HepG2 (cell line): Measurements from ENCODE around the gene MRPS34. TPM values are rescaled to one million over a fixed set of nuclear protein-coding genes. Genes with fewer than 3 reads are reported as not detected.

Experiments used
- ATAC-seq: fragments of 200-7000 bp; cut with Tn5 transposase; 3 replicates; pipeline ENCODE4 v1.9.1; 2020; ENCODE audit warnings: mild to moderate bottlenecking, moderate library complexity
- BruUV-seq: library from RNA; stranded (reverse); fragments of 400-500 nt; replicated peaks from 2 replicates; lab custom pipeline; 2021; lab: Mats Ljungman, UMichigan
- CTCF ChIA-PET: fragments of 300-600 bp; formaldehyde crosslinking; extraction: SDS; loops from one replicate; lab custom pipeline; 2021; ENCODE audit warnings: low total read pairs, inconsistent platforms, low intra/inter-chr PET ratio; lab: Yijun Ruan, JAX
- POLR2A ChIA-PET: fragments of 350-600 bp; sonication (Branson Sonifier 250); formaldehyde crosslinking; loops from one replicate; lab custom pipeline; 2020; ENCODE audit warnings: antibody characterized with exemption, inconsistent platforms; lab: Yijun Ruan, JAX
- DNase-seq: peaks from one replicate; pipeline ENCODE4 v3.0.0-alpha.2; 2015; ENCODE audit warnings: low spot score
- FAIRE-seq: peaks from 3 replicates; lab custom pipeline; 2011; peaks lifted over from hg19 to GRCh38; lab: Jason Lieb, UNC
- H2AFZ ChIP-seq: one replicate; pipeline ENCODE4 v1.6.1; 2011; ENCODE audit warnings: low read length, inconsistent platforms
- H3K27ac ChIP-seq: fragments of 300-600 bp; 3 replicates; pipeline ENCODE4 v1.8.0; 2011; ENCODE audit warnings: mixed run types, mild to moderate bottlenecking, mixed read lengths, low read length, inconsistent platforms; ENCODE audit not compliant: insufficient read depth; ENCODE audit errors: extremely low read length
- H3K27me3 ChIP-seq, 2 experiments: fragments of 200-600 bp in 1 of 2; 2 replicates in 1 of 2; 3 replicates in 1 of 2; pipeline versions ENCODE4 v1.6.0 to v1.8.0; 2011; ENCODE audit warnings: low read length in 2 of 2, mild to moderate bottlenecking in 2 of 2, moderate library complexity in 2 of 2, inconsistent platforms in 1 of 2; ENCODE audit not compliant: insufficient read depth in 2 of 2, control insufficient read depth in 1 of 2
- H3K36me3 ChIP-seq, 2 experiments: fragments of 200-600 bp in 1 of 2; replicated peaks in 1 of 2; 2 replicates in 1 of 2; 3 replicates in 1 of 2; pipeline versions ENCODE4 v1.5.1 to v1.8.0; 2011; ENCODE audit warnings: low read length in 2 of 2, inconsistent platforms in 1 of 2; ENCODE audit not compliant: insufficient read depth in 2 of 2, control insufficient read depth in 1 of 2
- H3K4me1 ChIP-seq: 2 replicates; pipeline ENCODE4 v1.5.1; 2012; ENCODE audit warnings: low read length, inconsistent platforms; ENCODE audit not compliant: insufficient read depth
- H3K4me2 ChIP-seq: 2 replicates; pipeline ENCODE4 v1.6.0; 2011; ENCODE audit warnings: low read depth, low read length, inconsistent platforms
- H3K4me3 ChIP-seq, 3 experiments: fragments of 200-600 bp in 1 of 3; sonication (generic), shearing (Covaris generic) in 1 of 3; replicated peaks in 1 of 3; 2 replicates each; pipeline ENCODE4 v1.5.1; 2011 to 2016; ENCODE audit warnings: low read length in 3 of 3, inconsistent platforms in 2 of 3, low read depth in 2 of 3, mild to moderate bottlenecking in 2 of 3, control low read depth in 1 of 3, mixed read lengths in 1 of 3; ENCODE audit not compliant: insufficient read depth in 1 of 3
- H3K79me2 ChIP-seq: one replicate; pipeline ENCODE4 v1.6.1; 2011; ENCODE audit warnings: low read length, inconsistent platforms; ENCODE audit not compliant: insufficient read depth
- H3K9ac ChIP-seq: 2 replicates; pipeline ENCODE4 v1.6.0; 2011; ENCODE audit warnings: mild to moderate bottlenecking, low read depth, low read length, inconsistent platforms; ENCODE audit not compliant: insufficient read depth
- H3K9me3 ChIP-seq: 2 replicates; pipeline ENCODE4 v1.5.1; 2012; ENCODE audit warnings: mild to moderate bottlenecking, low read length
- H4K20me1 ChIP-seq: 2 replicates; pipeline ENCODE4 v1.6.0; 2011; ENCODE audit warnings: inconsistent platforms, mild to moderate bottlenecking, low read length, moderate library complexity; ENCODE audit not compliant: insufficient read depth
- AKAP8 ChIP-seq: sonication (generic); formaldehyde crosslinking; IDR thresholded peaks from 2 replicates; pipeline ENCODE4 v1.5.1; 2020; ENCODE audit warnings: mild to moderate bottlenecking, missing genetic modification reagents
- FOXK1 ChIP-seq: sonication (generic); formaldehyde crosslinking; IDR thresholded peaks from 2 replicates; pipeline ENCODE4 v1.4.0; 2020; ENCODE audit warnings: low read depth, missing genetic modification reagents, borderline replicate concordance
- GABPB1 ChIP-seq: IDR thresholded peaks from 2 replicates; pipeline ENCODE4 v1.6.1; 2016; ENCODE audit warnings: mild to moderate bottlenecking, missing genetic modification reagents, moderate library complexity, missing compliant biosample characterization
- GATA4 ChIP-seq: sonication (generic); IDR thresholded peaks from 2 replicates; pipeline ENCODE4 v1.6.1; 2016; ENCODE audit warnings: antibody characterized with exemption, low read depth, borderline replicate concordance
- HCFC1 ChIP-seq: fragments of 150-350 bp; IDR thresholded peaks from 2 replicates; pipeline ENCODE4 v1.6.1; 2014; ENCODE audit warnings: low read depth, low read length
- MAFG ChIP-seq: sonication (generic); formaldehyde crosslinking; IDR thresholded peaks from 2 replicates; pipeline ENCODE4 v1.5.1; 2020; ENCODE audit warnings: mild to moderate bottlenecking, missing genetic modification reagents
- MBNL3 ChIP-seq: fragments of 250-450 bp; sonication (Bioruptor Pico); conservative IDR thresholded peaks from 2 replicates; pipeline ENCODE4 v1.8.0; 2022; ENCODE audit warnings: mild to moderate bottlenecking, inconsistent platforms
- MTA3 ChIP-seq: sonication (generic); formaldehyde crosslinking; IDR thresholded peaks from 2 replicates; pipeline ENCODE4 v1.4.0; 2020; ENCODE audit warnings: missing genetic modification reagents
- NFE2L2 ChIP-seq: fragments of 150-350 bp; IDR thresholded peaks from 2 replicates; pipeline ENCODE4 v1.6.1; 2014; ENCODE audit warnings: low read length
- POLR2A ChIP-seq, 2 experiments: IDR thresholded peaks; 2 replicates each; pipeline ENCODE4 v1.6.1; 2011; ENCODE audit warnings: low read depth in 2 of 2, low read length in 2 of 2, mild to moderate bottlenecking in 1 of 2, moderate library complexity in 1 of 2; ENCODE audit not compliant: insufficient read depth in 1 of 2
- SNRNP70 ChIP-seq: fragments of 200-400 bp; formaldehyde crosslinking; IDR thresholded peaks from 2 replicates; pipeline ENCODE4 v1.6.1; 2017; ENCODE audit warnings: mild to moderate bottlenecking, low read depth, low read length, moderate library complexity
- SPEN ChIP-seq: sonication (generic); formaldehyde crosslinking; IDR thresholded peaks from 2 replicates; pipeline ENCODE4 v1.5.1; 2020; ENCODE audit warnings: low read depth, mild to moderate bottlenecking, missing genetic modification reagents
- TAF15 ChIP-seq: fragments of 200-400 bp; formaldehyde crosslinking; IDR thresholded peaks from one replicate; pipeline ENCODE4 v1.6.1; 2018; ENCODE audit warnings: mild to moderate bottlenecking, low read depth, low read length; ENCODE audit not compliant: poor library complexity, severe bottlenecking
- TEAD3 ChIP-seq: optimal IDR thresholded peaks from 2 replicates; pipeline ENCODE3; 2016; ENCODE audit warnings: borderline replicate concordance
- YY1 ChIP-seq: IDR thresholded peaks from 2 replicates; pipeline ENCODE4 v1.6.1; 2011; ENCODE audit warnings: low read length, low read depth, moderate library complexity, mild to moderate bottlenecking; ENCODE audit not compliant: insufficient read depth, insufficient replicate concordance
- ZFP91 ChIP-seq: sonication (generic); formaldehyde crosslinking; IDR thresholded peaks from 2 replicates; pipeline ENCODE4 v1.9.0; 2022; ENCODE audit warnings: missing genetic modification reagents, mild to moderate bottlenecking, borderline replicate concordance
- ZNF430 ChIP-seq: sonication (generic); formaldehyde crosslinking; IDR thresholded peaks from 2 replicates; pipeline ENCODE4 v1.9.0; 2021; ENCODE audit warnings: mild to moderate bottlenecking, missing genetic modification reagents
- ZNF530 ChIP-seq: sonication (generic); formaldehyde crosslinking; IDR thresholded peaks from 2 replicates; pipeline ENCODE4 v1.5.0; 2020; ENCODE audit warnings: low read depth, mild to moderate bottlenecking, missing genetic modification reagents
- ZNF563 ChIP-seq: sonication (generic); formaldehyde crosslinking; IDR thresholded peaks from 2 replicates; pipeline ENCODE4 v1.8.0; 2022; ENCODE audit warnings: mild to moderate bottlenecking, moderate library complexity, missing genetic modification reagents
- ZNF569 ChIP-seq: sonication (generic); formaldehyde crosslinking; IDR thresholded peaks from 2 replicates; pipeline ENCODE4 v1.5.0; 2020; ENCODE audit warnings: mild to moderate bottlenecking, missing genetic modification reagents, moderate library complexity, borderline replicate concordance
- WGBS: methylation state at CpG from one replicate; pipeline ENCODE4 v1.1.6; 2017; ENCODE audit warnings: low lambda C conversion rate; 5-methylcytosine and 5-hydroxymethylcytosine counted together
- in situ Hi-C: cut with HindIII; loops from 2 replicates; pipeline ENCODE4 v1.10.0; 2017; ENCODE audit warnings: low pct_unique_long_range_greater_than_20kb; ENCODE audit not compliant: extremely low pct_ligation_motif_present
- intact Hi-C: fragments of 100-400 bp; cut with micrococcal nuclease; formaldehyde crosslinking; loops from one replicate; pipeline ENCODE4 v1.10.0; 2022; ENCODE audit not compliant: unreplicated experiment
- polyA plus RNA-seq, 8 experiments: library from polyadenylated mRNA; depleted of rRNA in 3 of 8; stranded (reverse) in 7 of 8; unstranded in 1 of 8; fragments of >200 nt; fragmentation: Illumina TruSeq in 4 of 8; extraction: Trizol in 4 of 8; gene quantifications; 2 replicates each; pipeline versions ENCODE4 v1.2.1 to v1.2.3, GENCODE V29; 2011 to 2016; ENCODE audit warnings: low read depth in 4 of 8, missing spikeins in 1 of 8, mixed read lengths in 1 of 8; ENCODE audit not compliant: insufficient read depth in 1 of 8
- total RNA-seq, 5 experiments: library from RNA; depleted of rRNA; stranded (reverse); fragments of >200 nt; fragmentation: Illumina TruSeq; extraction: Trizol; gene quantifications; 2 replicates each; pipeline ENCODE4 v1.2.3, GENCODE V29; 2016; ENCODE audit warnings: low read depth in 1 of 5
- TF ChIP-seq, protein P1 (sequence below): sonication (generic); formaldehyde crosslinking; IDR thresholded peaks from 2 replicates; pipeline ENCODE4 v1.4.0; 2020; ENCODE audit warnings: missing genetic modification reagents, borderline replicate concordance

MRPS34 gene
- total and polyA plus RNA-seq, 2 of the 13 experiments (the other 11 are each of a cell fraction or from before 2014, with no cell fraction given) = 63.5 to 131 TPM

- peak; percentile 4; the same call in 1 of the 2 replicates for TF ChIP-seq GABPB1 (CRISPR knock-in tag)
- peak; percentile 21 for TF ChIP-seq TAF15
- no peak for TF ChIP-seq ZNF530 (CRISPR knock-in tag)
- TF ChIP-seq AKAP8 (CRISPR knock-in tag) = 0 out of 2 replicates have a peak, but pooled peaks have one; percentile 7
- TF ChIP-seq SPEN (CRISPR knock-in tag) = no peak
- no peak for TF ChIP-seq FOXK1 (CRISPR knock-in tag)
- TF ChIP-seq SNRNP70 = no peak
- no peak for TF ChIP-seq NFE2L2
- no peak for TF ChIP-seq ZNF569 (CRISPR knock-in tag)
- no peak for TF ChIP-seq YY1
- no peak for TF ChIP-seq ZNF430 (CRISPR knock-in tag)
- TF ChIP-seq POLR2A (IDR thresholded peaks at IDR 0.05; ENCODE audit: insufficient read depth in 1 of 2, low read depth in 2 of 2, low read length in 2 of 2) = peak in 1 of 2 experiments; percentile 41; a peak in 1 of 4 replicates
- TF ChIP-seq ZFP91 (CRISPR knock-in tag) = 0 out of 2 replicates have a peak, but pooled peaks have one; percentile 11
- no peak for TF ChIP-seq MTA3 (CRISPR knock-in tag)
- no peak for TF ChIP-seq TEAD3
- TF ChIP-seq MBNL3 (CRISPR knock-in tag) = no peak
- TF ChIP-seq, protein P1, sequence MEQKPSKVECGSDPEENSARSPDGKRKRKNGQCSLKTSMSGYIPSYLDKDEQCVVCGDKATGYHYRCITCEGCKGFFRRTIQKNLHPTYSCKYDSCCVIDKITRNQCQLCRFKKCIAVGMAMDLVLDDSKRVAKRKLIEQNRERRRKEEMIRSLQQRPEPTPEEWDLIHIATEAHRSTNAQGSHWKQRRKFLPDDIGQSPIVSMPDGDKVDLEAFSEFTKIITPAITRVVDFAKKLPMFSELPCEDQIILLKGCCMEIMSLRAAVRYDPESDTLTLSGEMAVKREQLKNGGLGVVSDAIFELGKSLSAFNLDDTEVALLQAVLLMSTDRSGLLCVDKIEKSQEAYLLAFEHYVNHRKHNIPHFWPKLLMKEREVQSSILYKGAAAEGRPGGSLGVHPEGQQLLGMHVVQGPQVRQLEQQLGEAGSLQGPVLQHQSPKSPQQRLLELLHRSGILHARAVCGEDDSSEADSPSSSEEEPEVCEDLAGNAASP (CRISPR knock-in tag) = no peak
- TF ChIP-seq GATA4 = no peak
- no peak for TF ChIP-seq ZNF563 (CRISPR knock-in tag)
- no peak for TF ChIP-seq MAFG (CRISPR knock-in tag)
- no peak for TF ChIP-seq HCFC1
- in situ Hi-C loops = no loop called here
Measured at GRCh38 chr16:1768767-1769401, 4.0 kb downstream of the MRPS34 start.

More at GRCh38 chr16:1768767-1769401, 4.0 kb downstream of the MRPS34 start:
- H3K27ac ChIP-seq = no peak overlapping the region
- H3K9me3 ChIP-seq = no peaks in the 10 kb centered on the region
- POLR2A ChIA-PET = interaction anchor here (2.7 kb wide), 1 partner anchor 14 kb away, joined by 7 read pairs; the partner anchor contains the start of genes NUBP2 and SPSB3
- ATAC-seq (no peak; the same call in 2 of the 3 replicates), FAIRE-seq (no peak), DNase-seq (no peak)
- H3K9ac ChIP-seq = no peak overlapping the region
- H4K20me1 ChIP-seq = no peaks in the 10 kb centered on the region
- H3K79me2 ChIP-seq = peaks cover 17% of the 10 kb centered on the region
- no peak overlapping the region for H3K4me3 ChIP-seq
- H2AFZ ChIP-seq = no peak overlapping the region
- H3K27me3 ChIP-seq = no peaks in the 10 kb centered on the region; a peak in 1 of 5 replicates
- intact Hi-C loops = no loop called here
- WGBS = 100% methylated on average over 4 of the region's 26 CpGs
- no TSS peak for BruUV-seq
- peaks cover 18 to 30% of the 10 kb centered on the region in 2 experiments; a peak in 4 of 5 replicates for H3K36me3 ChIP-seq
- CTCF ChIA-PET = no interaction called here
- H3K4me2 ChIP-seq = no peak overlapping the region
- no peaks in the 10 kb centered on the region for H3K4me1 ChIP-seq
